DMS 273 (cell line): ENCODE measurements around the gene INS.

Experiments used
- DNase-seq: peaks from one replicate; lab custom pipeline; 2025; ENCODE audit not compliant: unreplicated experiment; lab: John Stamatoyannopoulos, UW

The INS gene

DNA sequence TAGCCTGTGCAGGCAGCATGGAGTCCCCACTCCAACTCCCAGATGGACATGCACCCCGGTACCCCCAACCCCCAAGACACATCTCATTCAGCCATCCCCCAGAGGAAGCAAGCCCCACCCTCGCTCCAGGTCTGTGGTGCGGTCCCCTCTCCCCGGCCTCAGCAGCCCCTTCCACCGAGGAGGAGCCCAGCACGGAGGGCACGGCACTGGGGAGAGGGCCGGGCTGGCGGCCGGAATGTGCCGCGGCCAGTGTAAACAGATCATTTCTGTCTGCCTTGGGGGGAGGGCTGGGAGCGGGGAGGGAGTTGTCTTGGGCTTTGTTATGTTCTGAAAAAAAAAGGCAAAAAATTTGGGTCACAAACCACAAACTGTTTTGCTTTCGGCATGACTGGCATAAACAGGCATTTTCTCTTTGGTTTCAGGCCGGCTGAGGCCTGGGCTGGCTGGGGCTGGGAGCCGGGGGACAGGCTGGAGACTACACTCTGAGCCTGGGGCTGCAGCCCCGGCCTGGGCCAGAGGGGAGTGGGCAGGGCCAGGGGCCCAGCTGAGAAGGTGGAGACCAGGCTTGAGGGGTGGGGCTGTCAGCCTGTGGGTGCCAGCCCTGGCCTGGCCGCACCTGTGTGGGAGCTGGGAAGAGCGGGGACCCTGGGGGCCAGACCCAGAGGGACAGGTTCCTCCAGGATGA lies 38.6 kb downstream of the INS start:
- DNase-seq: no peak

- no peak for DNase-seq
These were observed 39.5 kb downstream of the INS start for GRCh38 chr11:2121227-2122130.

GRCh38 chr11:2120359-2121100 lies 40.5 kb downstream of the INS start:
- no peak for DNase-seq

- no peak for DNase-seq
These were observed 42.3 kb downstream of the INS start for GRCh38 chr11:2118677-2119076.

DNA sequence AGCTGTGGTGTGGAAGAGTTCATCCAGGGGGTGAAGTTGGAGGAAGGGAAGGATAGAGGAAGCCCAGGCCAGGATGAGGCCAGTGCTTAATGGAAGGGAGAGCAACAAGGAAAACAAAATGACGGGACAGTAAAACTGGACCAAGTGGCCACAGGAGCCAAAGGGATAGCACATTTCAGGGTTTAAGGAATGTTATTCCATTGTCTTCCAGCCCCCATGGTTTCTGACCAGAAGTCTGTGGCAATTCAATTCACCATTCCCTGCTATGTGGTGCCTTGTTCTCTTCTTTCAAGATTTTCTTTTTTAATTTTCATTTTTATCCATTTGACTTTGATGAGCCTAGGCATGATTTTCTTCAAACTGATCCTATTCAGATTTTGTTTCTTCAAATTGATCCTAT lies 44.3 kb downstream of the INS start:
- DNase-seq: no peak

- no peak for DNase-seq
These were observed 45.7 kb downstream of the INS start for GRCh38 chr11:2115308-2115707.

- DNase-seq: no peak
These were observed 46.4 kb downstream of the INS start for GRCh38 chr11:2114430-2115241.

- DNase-seq: no peak
These were observed 47.2 kb downstream of the INS start for GRCh38 chr11:2113776-2114175.

- DNase-seq: no peak
These were observed 50.5 kb downstream of the INS start for GRCh38 chr11:2110521-2110920.
